H1 (cell line): ENCODE measurements around the gene CHRNA5. TPM values are rescaled to one million over a fixed set of nuclear protein-coding genes. Genes with fewer than 3 reads are reported as not detected.

ENCODE experiments used
- CTCF ChIA-PET: fragments of 300-600 bp; sonication (Branson Sonifier 250); formaldehyde crosslinking; loops from one replicate; lab custom pipeline; 2021; ENCODE audit not compliant: partially characterized antibody; lab: Charles Lee
- POLR2A ChIA-PET: fragments of 300-600 bp; sonication (Branson Sonifier 250); formaldehyde crosslinking; loops from one replicate; lab custom pipeline; 2021; ENCODE audit warnings: inconsistent platforms; ENCODE audit not compliant: partially characterized antibody; lab: Charles Lee
- DNase-seq, 2 experiments: peaks; one replicate each; pipeline versions ENCODE4 v3.0.0 to v3.0.0-alpha.2; 2010 to 2022; ENCODE audit warnings: low spot score in 2 of 2, low read depth in 1 of 2, mixed read lengths in 1 of 2
- FAIRE-seq: peaks from 2 replicates; lab custom pipeline; 2011; peaks lifted over from hg19 to GRCh38; lab: Jason Lieb, UNC
- H2AFZ ChIP-seq: 2 replicates; pipeline ENCODE4 v1.8.1; 2012; ENCODE audit warnings: low read length, inconsistent platforms
- H2AK5ac ChIP-seq: 2 replicates; pipeline ENCODE4 v1.6.1; 2013; ENCODE audit warnings: low read depth, low read length
- H2BK120ac ChIP-seq: replicated peaks from 2 replicates; pipeline ENCODE3; 2013; ENCODE audit warnings: low read depth, low read length, inconsistent platforms
- H2BK12ac ChIP-seq: 2 replicates; pipeline ENCODE4 v1.6.1; 2013; ENCODE audit warnings: low read depth, low read length
- H2BK15ac ChIP-seq: 2 replicates; pipeline ENCODE4 v1.6.1; 2013; ENCODE audit warnings: low read length
- H2BK20ac ChIP-seq: 2 replicates; pipeline ENCODE4 v1.6.1; 2013; ENCODE audit warnings: low read length
- H2BK5ac ChIP-seq: 2 replicates; pipeline ENCODE4 v1.6.1; 2013; ENCODE audit warnings: low read depth, low read length
- H3K14ac ChIP-seq: 2 replicates; pipeline ENCODE4 v1.6.1; 2013; ENCODE audit warnings: inconsistent platforms; ENCODE audit not compliant: insufficient read length
- H3K18ac ChIP-seq: 2 replicates; pipeline ENCODE4 v1.6.1; 2013; ENCODE audit warnings: low read length; ENCODE audit errors: extremely low read depth
- H3K23ac ChIP-seq: 2 replicates; pipeline ENCODE4 v1.6.1; 2013; ENCODE audit warnings: inconsistent platforms; ENCODE audit not compliant: insufficient read length
- H3K23me2 ChIP-seq: 2 replicates; pipeline ENCODE4 v1.6.1; 2013; ENCODE audit warnings: low read depth, low read length
- H3K27ac ChIP-seq: 2 replicates; pipeline ENCODE4 v1.6.1; 2011; ENCODE audit warnings: low read depth, low read length, inconsistent platforms
- H3K27me3 ChIP-seq, 4 experiments: replicated peaks in 1 of 4; 1 replicate in 1 of 4; 2 replicates in 3 of 4; pipeline versions ENCODE4 v1.6.1 to v1.8.1; 2011 to 2013; ENCODE audit warnings: low read length in 3 of 4, mild to moderate bottlenecking in 3 of 4, inconsistent platforms in 2 of 4, mixed read lengths in 2 of 4, moderate library complexity in 1 of 4; ENCODE audit not compliant: control insufficient read depth in 3 of 4, insufficient read depth in 3 of 4; ENCODE audit errors: extremely low read depth in 1 of 4
- H3K36me3 ChIP-seq, 4 experiments: 2 replicates each; pipeline versions ENCODE4 v1.6.1 to v1.8.1; 2011 to 2013; ENCODE audit warnings: mild to moderate bottlenecking in 4 of 4, low read length in 3 of 4, moderate library complexity in 2 of 4, control low read depth in 1 of 4, inconsistent platforms in 1 of 4; ENCODE audit not compliant: insufficient read depth in 4 of 4, control insufficient read depth in 2 of 4
- H3K4ac ChIP-seq: replicated peaks from 2 replicates; pipeline ENCODE3; 2013; ENCODE audit warnings: low read length, low read depth, mixed read lengths, inconsistent platforms; ENCODE audit not compliant: insufficient read length
- H3K4me1 ChIP-seq, 4 experiments: replicated peaks in 1 of 4; 1 replicate in 1 of 4; 2 replicates in 3 of 4; pipeline versions ENCODE4 v1.6.1 to v1.8.1; 2011 to 2013; ENCODE audit warnings: low read length in 3 of 4, inconsistent platforms in 2 of 4, mixed read lengths in 1 of 4; ENCODE audit not compliant: insufficient read depth in 4 of 4, control insufficient read depth in 3 of 4
- H3K4me2 ChIP-seq, 2 experiments: 2 replicates each; pipeline versions ENCODE4 v1.6.1 to v1.8.1; 2011 to 2013; ENCODE audit warnings: low read depth in 2 of 2, low read length in 2 of 2, control low read depth in 1 of 2, inconsistent platforms in 1 of 2, mild to moderate bottlenecking in 1 of 2; ENCODE audit not compliant: insufficient read depth in 1 of 2
- H3K4me3 ChIP-seq, 4 experiments: fragments of 200-600, 300-600 bp in 1 of 4; sonication (generic), shearing (Covaris generic), sonication (Bioruptor Twin) in 1 of 4; 2 replicates each; pipeline versions ENCODE4 v1.5.1 to v1.8.1; 2011 to 2016; ENCODE audit warnings: low read length in 4 of 4, low read depth in 3 of 4, control low read depth in 2 of 4, inconsistent platforms in 2 of 4, mild to moderate bottlenecking in 2 of 4, mixed read lengths in 1 of 4, moderate library complexity in 1 of 4; ENCODE audit not compliant: insufficient read depth in 2 of 4; ENCODE audit errors: extremely low read depth in 1 of 4
- H3K56ac ChIP-seq: replicated peaks from 2 replicates; pipeline ENCODE3; 2013; ENCODE audit warnings: low read depth, mild to moderate bottlenecking, mixed read lengths, low read length, inconsistent platforms; ENCODE audit not compliant: insufficient read length
- H3K79me1 ChIP-seq: 2 replicates; pipeline ENCODE4 v1.6.1; 2013; ENCODE audit warnings: low read depth, low read length, control low read depth
- H3K79me2 ChIP-seq, 2 experiments: 2 replicates each; pipeline versions ENCODE4 v1.6.1 to v1.8.1; 2012 to 2013; ENCODE audit warnings: low read length in 2 of 2, mild to moderate bottlenecking in 2 of 2, inconsistent platforms in 1 of 2; ENCODE audit not compliant: insufficient read depth in 2 of 2, control insufficient read depth in 1 of 2
- H3K9ac ChIP-seq, 4 experiments: replicated peaks in 1 of 4; 1 replicate in 1 of 4; 2 replicates in 3 of 4; pipeline versions ENCODE4 v1.6.1 to v1.8.1; 2011 to 2013; ENCODE audit warnings: low read depth in 3 of 4, low read length in 3 of 4, control low read depth in 2 of 4, mild to moderate bottlenecking in 2 of 4, moderate library complexity in 2 of 4, inconsistent platforms in 1 of 4; ENCODE audit errors: extremely low read depth in 1 of 4
- H3K9me3 ChIP-seq, 2 experiments: 2 replicates each; pipeline versions ENCODE4 v1.6.1 to v1.8.1; 2012 to 2013; ENCODE audit warnings: mild to moderate bottlenecking in 2 of 2, moderate library complexity in 2 of 2, control low read depth in 1 of 2, inconsistent platforms in 1 of 2, low read depth in 1 of 2, low read length in 1 of 2, mixed read lengths in 1 of 2; ENCODE audit not compliant: insufficient read depth in 2 of 2
- H4K20me1 ChIP-seq, 2 experiments: replicated peaks in 1 of 2; 2 replicates each; pipeline versions ENCODE3 to v1.8.1; 2011 to 2013; ENCODE audit warnings: inconsistent platforms in 2 of 2, low read length in 2 of 2, mild to moderate bottlenecking in 1 of 2; ENCODE audit not compliant: insufficient read depth in 2 of 2, control insufficient read depth in 1 of 2
- H4K5ac ChIP-seq: 2 replicates; pipeline ENCODE4 v1.6.1; 2013; ENCODE audit warnings: low read length, low read depth, mixed read lengths, inconsistent platforms; ENCODE audit not compliant: insufficient read length
- H4K8ac ChIP-seq: 2 replicates; pipeline ENCODE4 v1.8.0; 2013; ENCODE audit warnings: mild to moderate bottlenecking, moderate library complexity, low read length, inconsistent platforms; ENCODE audit not compliant: insufficient read depth; ENCODE audit errors: extremely low read depth
- H4K91ac ChIP-seq: replicated peaks from 2 replicates; pipeline ENCODE3; 2013; ENCODE audit warnings: low read length, mixed read lengths, inconsistent platforms; ENCODE audit not compliant: insufficient read length
- CTBP2 ChIP-seq: IDR thresholded peaks from 2 replicates; pipeline ENCODE4 v1.7.0; 2011; ENCODE audit warnings: borderline replicate concordance, mild to moderate bottlenecking, moderate library complexity, mixed read lengths, low read length; ENCODE audit not compliant: insufficient read depth, insufficient read length
- EZH2 ChIP-seq: fragments of 200-600 bp; sonication (generic); IDR thresholded peaks from 2 replicates; pipeline ENCODE4 v1.7.1; 2012; ENCODE audit warnings: low read depth, mild to moderate bottlenecking, moderate library complexity, low read length, inconsistent platforms; ENCODE audit not compliant: severe bottlenecking
- KDM1A ChIP-seq: fragments of 200-600, 300-600 bp; sonication (generic); IDR thresholded peaks from 2 replicates; pipeline ENCODE4 v1.7.1; 2016; ENCODE audit warnings: mild to moderate bottlenecking, low read length, borderline replicate concordance
- RFX5 ChIP-seq: IDR thresholded peaks from 2 replicates; pipeline ENCODE4 v1.6.1; 2011; ENCODE audit warnings: low read depth, low read length, improper control_type of control experiment, borderline replicate concordance
- SAP30 ChIP-seq: fragments of 300-600 bp; sonication (generic); IDR thresholded peaks from 2 replicates; pipeline ENCODE4 v1.7.1; 2012; ENCODE audit warnings: low read length, moderate library complexity, mild to moderate bottlenecking, inconsistent platforms; ENCODE audit not compliant: insufficient read depth, insufficient replicate concordance
- SIN3A ChIP-seq, 2 experiments: IDR thresholded peaks in 1 of 2; conservative IDR thresholded peaks in 1 of 2; 2 replicates each; pipeline ENCODE4 v1.6.1; 2011 to 2012; ENCODE audit warnings: low read length in 2 of 2, improper control_type of control experiment in 1 of 2, low read depth in 1 of 2, mild to moderate bottlenecking in 1 of 2
- TCF12 ChIP-seq: IDR thresholded peaks from 2 replicates; pipeline ENCODE4 v1.6.1; 2011; ENCODE audit warnings: low read depth, mild to moderate bottlenecking, low read length
- USF2 ChIP-seq: IDR thresholded peaks from 2 replicates; pipeline ENCODE4 v1.6.1; 2011; ENCODE audit warnings: low read length, improper control_type of control experiment
- WGBS, 2 experiments: shearing (Covaris generic) in 1 of 2; methylation state at CpG; one replicate each; pipeline versions ENCODE4 v1.1.6 to v1.1.7; 2013 to 2015; ENCODE audit warnings: low lambda C conversion rate in 2 of 2, mixed read lengths in 2 of 2, inconsistent platforms in 1 of 2, low coverage in 1 of 2, missing lambda C conversion rate in 1 of 2; ENCODE audit not compliant: insufficient replicate concordance in 2 of 2, insufficient coverage in 1 of 2, insufficient read length in 1 of 2; ENCODE audit errors: extremely low coverage in 1 of 2, missing lambda C conversion rate in 1 of 2; 5-methylcytosine and 5-hydroxymethylcytosine counted together
- polyA plus RNA-seq, 7 experiments: library from polyadenylated mRNA; depleted of rRNA in 3 of 7; stranded (reverse) in 5 of 7; unstranded in 2 of 7; fragments of >200 nt in 5 of 7; fragments of 200-250 nt in 2 of 7; gene quantifications; 1 replicate in 5 of 7; 2 replicates in 1 of 7; 4 replicates in 1 of 7; pipeline versions ENCODE4 v1.2.1 to v1.2.3, GENCODE V29; 2011 to 2013; ENCODE audit warnings: missing spikeins in 2 of 7, mixed read lengths in 2 of 7
- total RNA-seq: library from RNA; stranded (reverse); fragmentation: NEBNext Ultra II Directional; extraction: Animal tissue kit (Norgen Biotek cat#: 25700); gene quantifications from 2 replicates; pipeline ENCODE4 v1.2.1, GENCODE V29; 2021

Gene CHRNA5
- total and polyA plus RNA-seq, 2 of the 8 experiments (the other 6 are each of a cell fraction or from before 2014, with no cell fraction given) = 13.5 to 31.4 TPM

DNA sequence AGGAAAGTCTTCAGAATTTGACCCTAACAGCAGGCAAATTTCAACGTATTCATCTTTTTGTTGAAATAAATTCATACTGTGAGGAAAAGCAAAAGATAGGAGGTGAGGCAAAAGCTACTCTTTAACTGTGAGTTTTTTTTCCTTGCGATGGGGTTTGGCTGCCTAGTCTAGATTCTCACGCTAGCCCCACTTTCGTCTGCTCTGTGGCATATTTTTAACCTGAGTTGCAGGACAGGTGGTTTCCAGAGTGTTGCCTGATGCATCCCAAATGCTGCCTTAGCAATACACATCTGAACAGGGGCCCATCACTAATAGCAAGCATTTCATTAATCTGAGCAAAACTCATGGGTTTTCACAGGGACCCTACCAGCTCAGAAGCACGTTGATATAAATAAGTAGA is 13.4 kb upstream of the CHRNA5 start:
- no peak overlapping the region for H4K8ac ChIP-seq
- no peak overlapping the region for H2AFZ ChIP-seq
- no peak overlapping the region for H2BK15ac ChIP-seq
- H3K36me3 ChIP-seq = peaks cover 12 to 39% (median 29%) of the 10 kb centered on the region in 4 experiments
- no peaks in the 10 kb centered on the region for H3K9me3 ChIP-seq
- 82% methylated on average over 5 of the region's 5 CpGs; no CpG with 5 or more reads in 1 of the 2 experiments for WGBS, 2 experiments
- no peak overlapping the region for H3K27ac ChIP-seq
- H3K4me2 ChIP-seq = no peak overlapping the region
- H3K4me1 ChIP-seq = no peaks in the 10 kb centered on the region
- H2BK20ac ChIP-seq = no peak overlapping the region
- POLR2A ChIA-PET = interaction anchor here (2.4 to 3.4 kb wide), 2 partner anchors 11 to 13 kb away, joined by 11 read pairs; partner anchors contain the start of genes CHRNA5 and PSMA4
- H3K56ac ChIP-seq = no peak overlapping the region
- H3K9ac ChIP-seq = no peak overlapping the region
- no peak overlapping the region for H2BK5ac ChIP-seq
- H3K79me2 ChIP-seq = no peaks in the 10 kb centered on the region
- H2BK120ac ChIP-seq = no peak overlapping the region
- no peak overlapping the region for H2AK5ac ChIP-seq
- H3K4me3 ChIP-seq = no peak overlapping the region
- no peak overlapping the region for H3K4ac ChIP-seq
- TF ChIP-seq CTBP2 (no peak), TCF12 (no peak), SAP30 (no peak), USF2 (no peak), SIN3A (conservative IDR thresholded peaks at IDR 0.05 in 1 of 2, IDR thresholded peaks at IDR 0.05 in 1 of 2; ENCODE audit: low read depth in 1 of 2, low read length in 2 of 2) (no peak), KDM1A (no peak), RFX5 (no peak), EZH2 (no peak)
- no peak overlapping the region for H4K5ac ChIP-seq
- no peaks in the 10 kb centered on the region for H3K27me3 ChIP-seq
- no peak overlapping the region for H3K23ac ChIP-seq
- H2BK12ac ChIP-seq = no peak overlapping the region
- H3K79me1 ChIP-seq = no peaks in the 10 kb centered on the region
- H3K14ac ChIP-seq = no peak overlapping the region
- H4K20me1 ChIP-seq = peaks cover 0 to 1% of the 10 kb centered on the region in 2 experiments
- no peak for DNase-seq
- H4K91ac ChIP-seq = no peak overlapping the region
- H3K18ac ChIP-seq = no peak overlapping the region
- no peak for FAIRE-seq
- no peaks in the 10 kb centered on the region for H3K23me2 ChIP-seq
- CTCF ChIA-PET = no interaction called here
